Measurements from ENCODE around the gene VWF. TPM values are rescaled to one million over a fixed set of nuclear protein-coding genes. Genes with fewer than 3 reads are reported as not detected.

Gene VWF
- total RNA-seq, 1 donor from 2014 or later = 0.10 TPM

DNA sequence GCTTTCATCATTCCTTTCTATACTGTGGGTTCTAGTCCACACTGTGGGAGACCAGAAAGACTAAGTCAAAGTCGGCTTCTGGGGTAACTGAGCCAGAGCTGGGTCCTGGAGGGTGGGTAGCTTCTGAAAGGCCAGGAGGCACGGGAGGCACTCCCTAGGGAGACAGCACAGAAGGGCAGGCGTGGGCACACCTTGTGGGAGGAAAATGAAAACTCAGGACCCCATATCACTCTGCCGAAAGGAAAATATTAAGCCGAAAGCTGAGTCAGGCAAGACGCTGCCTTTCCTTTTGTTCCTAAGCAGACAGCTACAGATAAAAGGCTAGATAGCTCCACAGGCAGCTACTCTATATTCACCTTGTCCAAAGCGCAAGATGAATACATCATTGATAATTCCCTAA is 200.1 kb downstream of the VWF start:
- Mint-ChIP-seq H3K27me3 (peaks cover 45% of the 10 kb centered on the region), H3K4me1 (ENCODE audit: low read depth) (peaks cover 13% of the 10 kb centered on the region), H3K4me3 (ENCODE audit: low read depth) (no peak overlapping the region), H3K36me3 (ENCODE audit: insufficient read depth) (no peaks in the 10 kb centered on the region), H3K27ac (no peak overlapping the region), H3K9me3 (ENCODE audit: low read depth) (no peaks in the 10 kb centered on the region)
- DNase-seq (ENCODE audit: low spot score, unreplicated experiment) = no peak
- TF ChIP-seq, protein P1, sequence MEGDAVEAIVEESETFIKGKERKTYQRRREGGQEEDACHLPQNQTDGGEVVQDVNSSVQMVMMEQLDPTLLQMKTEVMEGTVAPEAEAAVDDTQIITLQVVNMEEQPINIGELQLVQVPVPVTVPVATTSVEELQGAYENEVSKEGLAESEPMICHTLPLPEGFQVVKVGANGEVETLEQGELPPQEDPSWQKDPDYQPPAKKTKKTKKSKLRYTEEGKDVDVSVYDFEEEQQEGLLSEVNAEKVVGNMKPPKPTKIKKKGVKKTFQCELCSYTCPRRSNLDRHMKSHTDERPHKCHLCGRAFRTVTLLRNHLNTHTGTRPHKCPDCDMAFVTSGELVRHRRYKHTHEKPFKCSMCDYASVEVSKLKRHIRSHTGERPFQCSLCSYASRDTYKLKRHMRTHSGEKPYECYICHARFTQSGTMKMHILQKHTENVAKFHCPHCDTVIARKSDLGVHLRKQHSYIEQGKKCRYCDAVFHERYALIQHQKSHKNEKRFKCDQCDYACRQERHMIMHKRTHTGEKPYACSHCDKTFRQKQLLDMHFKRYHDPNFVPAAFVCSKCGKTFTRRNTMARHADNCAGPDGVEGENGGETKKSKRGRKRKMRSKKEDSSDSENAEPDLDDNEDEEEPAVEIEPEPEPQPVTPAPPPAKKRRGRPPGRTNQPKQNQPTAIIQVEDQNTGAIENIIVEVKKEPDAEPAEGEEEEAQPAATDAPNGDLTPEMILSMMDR (IDR thresholded peaks at IDR 0.05; ENCODE audit: unreplicated experiment) = no peak

DNA sequence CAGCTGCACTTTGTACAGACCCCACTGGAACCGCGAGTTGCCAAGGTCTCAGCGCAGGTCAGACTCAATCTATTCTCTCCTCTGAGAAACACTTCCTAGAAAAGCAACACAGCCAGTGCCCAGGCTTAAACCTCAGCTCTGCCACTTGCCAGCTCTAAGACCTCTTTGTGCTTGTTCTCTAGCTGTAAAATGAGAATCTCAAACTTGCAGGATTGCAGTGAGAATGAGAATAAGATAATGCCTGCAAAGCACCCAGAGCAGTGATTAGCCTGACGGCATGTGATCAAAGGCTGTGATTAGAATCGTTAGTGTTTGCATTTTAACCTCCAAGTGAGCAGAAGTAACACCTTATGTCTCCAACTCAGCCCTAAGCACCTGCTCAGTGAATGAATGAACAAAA is 200.7 kb downstream of the VWF start:
- Mint-ChIP-seq H3K4me3 (ENCODE audit: low read depth) (no peak overlapping the region), H3K4me1 (ENCODE audit: low read depth) (peaks cover 13% of the 10 kb centered on the region), H3K36me3 (ENCODE audit: insufficient read depth) (no peaks in the 10 kb centered on the region), H3K9me3 (ENCODE audit: low read depth) (no peaks in the 10 kb centered on the region), H3K27ac (no peak overlapping the region), H3K27me3 (peaks cover 45% of the 10 kb centered on the region)
- TF ChIP-seq, protein P1 (IDR thresholded peaks at IDR 0.05; ENCODE audit: unreplicated experiment) = no peak
- no peak for DNase-seq (ENCODE audit: low spot score, unreplicated experiment)

DNA sequence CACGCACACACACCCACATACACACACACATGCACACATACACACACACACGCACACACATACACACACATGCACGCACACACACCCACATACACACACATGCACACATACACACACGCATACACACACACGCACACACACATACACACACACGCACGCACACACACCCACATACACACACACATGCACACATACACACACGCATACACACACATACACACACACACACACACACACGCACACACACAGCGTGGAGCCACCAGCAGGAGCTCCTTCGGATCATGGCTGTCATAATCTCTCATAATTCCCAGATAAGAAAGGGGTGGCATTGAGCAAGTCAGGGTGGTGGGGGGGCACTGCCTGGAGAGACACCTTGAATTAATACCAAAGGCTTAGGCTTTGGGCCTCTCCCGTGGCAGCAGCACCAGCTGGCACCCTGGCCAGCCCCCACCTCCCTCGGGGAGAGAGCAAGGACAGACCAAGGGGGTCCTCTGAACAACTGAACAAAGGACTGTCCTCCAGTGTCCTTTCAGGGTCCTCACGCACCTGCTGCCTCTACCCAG is 201.3 kb downstream of the VWF start:
- Mint-ChIP-seq H3K36me3 (ENCODE audit: insufficient read depth) (no peaks in the 10 kb centered on the region), H3K4me3 (ENCODE audit: low read depth) (no peak overlapping the region), H3K9me3 (ENCODE audit: low read depth) (no peaks in the 10 kb centered on the region), H3K27ac (no peak overlapping the region), H3K27me3 (peaks cover 42% of the 10 kb centered on the region), H3K4me1 (ENCODE audit: low read depth) (peaks cover 13% of the 10 kb centered on the region)
- TF ChIP-seq, protein P1 (IDR thresholded peaks at IDR 0.05; ENCODE audit: unreplicated experiment) = no peak
- DNase-seq (ENCODE audit: low spot score, unreplicated experiment) = no peak

DNA sequence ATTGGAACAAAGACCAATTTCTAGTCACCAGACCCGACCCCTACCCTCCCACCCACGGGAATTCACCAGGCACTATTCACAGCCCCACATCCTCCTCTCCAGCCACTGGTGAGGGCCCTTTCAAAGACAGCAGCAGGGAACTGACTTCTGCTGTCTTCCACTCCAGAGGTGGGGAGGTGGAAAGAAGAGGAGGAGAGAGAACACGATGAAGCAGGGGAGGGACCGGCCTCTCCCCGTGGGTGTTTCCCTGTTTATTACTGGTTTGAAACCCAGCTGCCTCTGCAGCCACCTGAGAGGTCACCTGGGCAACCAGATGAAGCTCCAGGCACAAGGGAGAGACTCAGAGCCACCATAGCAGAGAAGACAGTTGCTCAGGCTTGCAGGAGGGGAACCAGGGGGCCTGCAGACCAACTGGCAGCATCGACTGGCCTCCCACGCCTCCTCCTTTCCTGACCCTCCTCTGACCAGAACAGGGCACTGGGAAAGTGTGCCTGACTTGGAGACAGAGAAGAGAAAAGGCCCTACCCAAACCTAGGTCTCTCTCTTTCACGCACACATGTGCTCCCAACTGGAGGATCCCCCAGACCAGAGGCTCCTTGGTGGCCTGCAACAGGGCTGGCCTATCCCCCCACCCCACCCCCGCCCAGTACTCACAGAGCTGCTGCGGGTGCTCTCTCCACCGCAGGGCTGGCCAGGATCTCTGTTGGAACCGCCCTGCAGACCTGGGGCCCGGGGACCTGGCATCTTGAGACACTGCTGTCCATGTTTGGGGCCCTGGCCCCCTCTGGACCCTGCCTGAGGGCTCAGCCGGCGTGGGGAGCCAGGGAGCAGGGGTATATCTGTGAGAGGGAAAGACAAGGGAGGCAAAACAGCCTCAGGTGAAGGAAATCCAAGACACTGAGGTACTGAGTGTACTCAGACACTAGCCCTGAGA is 202.2 kb downstream of the VWF start:
- no peaks in the 10 kb centered on the region for H3K9me3 Mint-ChIP-seq (ENCODE audit: low read depth)
- H3K36me3 Mint-ChIP-seq (ENCODE audit: insufficient read depth) = no peaks in the 10 kb centered on the region
- no peak overlapping the region for H3K27ac Mint-ChIP-seq
- TF ChIP-seq, protein P1 (IDR thresholded peaks at IDR 0.05; ENCODE audit: unreplicated experiment) = no peak
- DNase-seq (ENCODE audit: low spot score, unreplicated experiment) = no peak
- peaks cover 13% of the 10 kb centered on the region for H3K4me1 Mint-ChIP-seq (ENCODE audit: low read depth)
- H3K4me3 Mint-ChIP-seq (ENCODE audit: low read depth) = no peak overlapping the region
- peaks cover 35% of the 10 kb centered on the region for H3K27me3 Mint-ChIP-seq

DNA sequence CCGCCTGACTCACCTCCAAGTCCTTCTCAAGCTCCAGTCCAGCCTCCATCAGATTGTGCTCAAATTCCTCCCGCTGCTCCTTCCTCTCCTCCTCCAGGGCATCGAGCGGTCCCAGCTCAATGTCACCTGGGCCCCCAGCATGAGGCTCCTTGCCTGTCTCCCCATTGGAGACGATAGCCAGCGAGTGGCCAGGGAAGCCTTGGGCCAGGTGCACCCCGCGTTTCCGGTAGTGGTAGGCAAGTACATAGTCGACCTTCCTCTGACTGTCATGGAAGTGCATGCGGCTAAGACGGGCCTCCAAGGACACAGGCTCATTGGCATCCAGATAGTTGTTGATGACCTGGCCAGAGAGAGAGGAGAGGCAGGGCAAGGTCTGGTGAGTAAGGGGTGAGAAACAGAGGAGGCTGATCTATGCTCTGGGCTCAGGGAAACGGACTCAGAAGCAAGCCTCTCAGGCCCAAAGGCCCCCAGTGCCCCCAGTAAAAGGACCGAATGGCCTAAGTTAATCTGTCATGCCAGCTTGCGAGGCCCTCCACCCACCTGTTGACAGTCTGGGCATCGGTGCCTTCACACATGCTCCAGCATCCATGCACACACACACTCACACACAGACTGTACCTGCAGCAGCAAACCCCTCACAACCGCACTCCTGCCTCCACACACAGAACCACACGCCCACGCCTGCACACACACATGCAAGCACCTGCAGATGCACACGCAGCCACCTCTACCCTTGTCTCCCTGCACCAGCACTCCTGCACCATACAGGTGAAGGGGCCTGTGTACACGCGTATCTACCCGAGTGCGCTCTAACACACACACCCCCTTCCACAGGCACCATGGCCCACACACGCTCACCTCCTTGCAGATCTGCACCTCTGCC is 203.2 kb downstream of the VWF start:
- H3K4me3 Mint-ChIP-seq (ENCODE audit: low read depth) = no peak overlapping the region
- TF ChIP-seq, protein P1 (IDR thresholded peaks at IDR 0.05; ENCODE audit: unreplicated experiment) = no peak

More for the DNA sequence above, 203.2 kb downstream of the VWF start:
- Mint-ChIP-seq H3K27ac (no peak overlapping the region), H3K27me3 (peaks cover 26% of the 10 kb centered on the region), H3K4me1 (ENCODE audit: low read depth) (peaks cover 13% of the 10 kb centered on the region), H3K36me3 (ENCODE audit: insufficient read depth) (no peaks in the 10 kb centered on the region), H3K9me3 (ENCODE audit: low read depth) (no peaks in the 10 kb centered on the region)
- no peak for DNase-seq (ENCODE audit: low spot score, unreplicated experiment)
